K562 (cell line): ENCODE measurements around the gene LINS1. TPM values are rescaled to one million over a fixed set of nuclear protein-coding genes. Genes with fewer than 3 reads are reported as not detected.

Experiments used
- CBX3 ChIP-seq, 2 experiments: IDR thresholded peaks; 1 replicate in 1 of 2; 2 replicates in 1 of 2; pipeline ENCODE4 v1.6.1; 2012; ENCODE audit warnings: inconsistent platforms in 2 of 2, low read length in 2 of 2, borderline replicate concordance in 1 of 2, control low read depth in 1 of 2
- ELF1 ChIP-seq: fragments of 200-800 bp; sonication (Bioruptor generic); IDR thresholded peaks from 2 replicates; pipeline ENCODE4 v1.6.1; 2016; ENCODE audit warnings: missing genetic modification characterization, missing compliant biosample characterization
- EP300 ChIP-seq: IDR thresholded peaks from 2 replicates; pipeline ENCODE4 v1.6.1; 2012; ENCODE audit warnings: low read length, improper control_type of control experiment
- GTF3C2 ChIP-seq: IDR thresholded peaks from 3 replicates; pipeline ENCODE4 v1.6.1; 2011; ENCODE audit warnings: borderline replicate concordance, mild to moderate bottlenecking, moderate library complexity; ENCODE audit not compliant: insufficient read length; ENCODE audit errors: extremely low read depth
- MITF ChIP-seq: IDR thresholded peaks from 2 replicates; pipeline ENCODE4 v1.6.1; 2014; ENCODE audit warnings: antibody characterized with exemption
- MTA3 ChIP-seq: fragments of 450-650 bp; formaldehyde crosslinking; IDR thresholded peaks from 2 replicates; pipeline ENCODE4 v1.6.1; 2017; ENCODE audit warnings: mild to moderate bottlenecking, borderline replicate concordance
- PATZ1 ChIP-seq: fragments of 250-450 bp; sonication (Bioruptor Pico); IDR thresholded peaks from 2 replicates; pipeline ENCODE4 v1.5.0; 2020; ENCODE audit warnings: mild to moderate bottlenecking, borderline replicate concordance
- PRMT5 ChIP-seq: sonication (generic); formaldehyde crosslinking; IDR thresholded peaks from 2 replicates; pipeline ENCODE4 v1.5.0; 2020; ENCODE audit warnings: missing genetic modification reagents
- TEAD1 ChIP-seq, 2 experiments: fragments of 450-650 bp in 1 of 2; sonication (generic) in 1 of 2; formaldehyde crosslinking; IDR thresholded peaks; 2 replicates each; pipeline versions ENCODE4 v1.4.0 to v1.8.0; 2020 to 2022; ENCODE audit warnings: mild to moderate bottlenecking in 2 of 2, missing genetic modification reagents in 1 of 2
- ZNF274 ChIP-seq: IDR thresholded peaks from 2 replicates; pipeline ENCODE4 v1.6.1; 2011; ENCODE audit warnings: low read depth, mild to moderate bottlenecking, low read length, moderate library complexity, borderline replicate concordance
- ZNF277 ChIP-seq: fragments of 250-450 bp; sonication (Bioruptor Pico); IDR thresholded peaks from 2 replicates; pipeline ENCODE4 v1.8.0; 2022; ENCODE audit warnings: inconsistent platforms, mild to moderate bottlenecking, moderate library complexity, borderline replicate concordance
- ZNF280B ChIP-seq: fragments of 250-450 bp; sonication (Bioruptor Pico); IDR thresholded peaks from 2 replicates; pipeline ENCODE4 v1.5.1; 2021; ENCODE audit warnings: mild to moderate bottlenecking
- polyA plus RNA-seq, 8 experiments: library from polyadenylated mRNA; depleted of rRNA in 4 of 8; stranded (reverse) in 5 of 8; unstranded in 3 of 8; fragments of >200 nt; fragmentation: Nextera tagmentation in 2 of 8; fragmentation: Illumina TruSeq in 1 of 8; extraction: Ambion mirVana in 2 of 8; extraction: Trizol in 1 of 8; gene quantifications; 2 replicates each; pipeline versions ENCODE4 v1.2.1 to v1.2.3, GENCODE V29; 2011 to 2014; ENCODE audit warnings: inconsistent platforms in 1 of 8, missing spikeins in 1 of 8
- total RNA-seq, 7 experiments: library from RNA; depleted of rRNA in 6 of 7; stranded (reverse); fragments of >200 nt in 6 of 7; fragmentation: Illumina TruSeq in 2 of 7; extraction: Trizol in 2 of 7; gene quantifications; 2 replicates each; pipeline versions ENCODE4 v1.2.1 to v1.2.3, GENCODE V29; 2011 to 2021; ENCODE audit warnings: low replicate concordance in 1 of 7

Gene LINS1
- total and polyA plus RNA-seq, 9 of the 15 experiments (the other 6 are each of a cell fraction or from before 2014, with no cell fraction given) = 15.4 to 31.4 (median 24.6) TPM

- TF ChIP-seq TEAD1 (CRISPR knock-in tag; IDR thresholded peaks at IDR 0.05) = 0 out of 4 replicates have a peak, but pooled peaks of 1 of the 2 experiments have one; percentile 34
- peak; percentile 99 for TF ChIP-seq MTA3
- TF ChIP-seq MITF = no peak
- TF ChIP-seq EP300 = 0 out of 2 replicates have a peak, but pooled peaks have one; percentile 5
- TF ChIP-seq ZNF277 (CRISPR knock-in tag) = no peak
- TF ChIP-seq GTF3C2 = no peak
- TF ChIP-seq ZNF274 = no peak
- no peak for TF ChIP-seq PRMT5
- no peak for TF ChIP-seq PATZ1 (CRISPR knock-in tag)
- TF ChIP-seq ZNF280B = no peak
- no peak for TF ChIP-seq CBX3 (IDR thresholded peaks at IDR 0.05; ENCODE audit: borderline replicate concordance in 1 of 2, low read length in 2 of 2)
- peak; percentile 61; the same call in 1 of the 2 replicates for TF ChIP-seq ELF1 (tag)
Observed at GRCh38 chr15:100602064-100602822, at the start of gene LINS1, which contains the start of gene ASB7 (continued).
